GM12865 (cell line): ENCODE data around the gene ITGA8.

Experiments
- DNase-seq: peaks from one replicate; pipeline ENCODE4 v3.0.0; 2010; ENCODE audit warnings: low read depth
- H3K4me3 ChIP-seq: 2 replicates; pipeline ENCODE4 v1.5.1; 2011; ENCODE audit warnings: mild to moderate bottlenecking, low read depth, low read length, control low read depth
- TF ChIP-seq, protein P1 (sequence below): IDR thresholded peaks from 2 replicates; pipeline ENCODE4 v1.5.1; 2011; ENCODE audit warnings: low read length, control low read depth, low read depth, inconsistent platforms; ENCODE audit not compliant: insufficient read depth; ENCODE audit errors: missing control alignments

The ITGA8 gene

GRCh38 chr10:15627617-15628196, 92.0 kb downstream of the ITGA8 start:
- no peak overlapping the region for H3K4me3 ChIP-seq
- TF ChIP-seq, protein P1, sequence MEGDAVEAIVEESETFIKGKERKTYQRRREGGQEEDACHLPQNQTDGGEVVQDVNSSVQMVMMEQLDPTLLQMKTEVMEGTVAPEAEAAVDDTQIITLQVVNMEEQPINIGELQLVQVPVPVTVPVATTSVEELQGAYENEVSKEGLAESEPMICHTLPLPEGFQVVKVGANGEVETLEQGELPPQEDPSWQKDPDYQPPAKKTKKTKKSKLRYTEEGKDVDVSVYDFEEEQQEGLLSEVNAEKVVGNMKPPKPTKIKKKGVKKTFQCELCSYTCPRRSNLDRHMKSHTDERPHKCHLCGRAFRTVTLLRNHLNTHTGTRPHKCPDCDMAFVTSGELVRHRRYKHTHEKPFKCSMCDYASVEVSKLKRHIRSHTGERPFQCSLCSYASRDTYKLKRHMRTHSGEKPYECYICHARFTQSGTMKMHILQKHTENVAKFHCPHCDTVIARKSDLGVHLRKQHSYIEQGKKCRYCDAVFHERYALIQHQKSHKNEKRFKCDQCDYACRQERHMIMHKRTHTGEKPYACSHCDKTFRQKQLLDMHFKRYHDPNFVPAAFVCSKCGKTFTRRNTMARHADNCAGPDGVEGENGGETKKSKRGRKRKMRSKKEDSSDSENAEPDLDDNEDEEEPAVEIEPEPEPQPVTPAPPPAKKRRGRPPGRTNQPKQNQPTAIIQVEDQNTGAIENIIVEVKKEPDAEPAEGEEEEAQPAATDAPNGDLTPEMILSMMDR: no peak
- DNase-seq: no peak

DNA sequence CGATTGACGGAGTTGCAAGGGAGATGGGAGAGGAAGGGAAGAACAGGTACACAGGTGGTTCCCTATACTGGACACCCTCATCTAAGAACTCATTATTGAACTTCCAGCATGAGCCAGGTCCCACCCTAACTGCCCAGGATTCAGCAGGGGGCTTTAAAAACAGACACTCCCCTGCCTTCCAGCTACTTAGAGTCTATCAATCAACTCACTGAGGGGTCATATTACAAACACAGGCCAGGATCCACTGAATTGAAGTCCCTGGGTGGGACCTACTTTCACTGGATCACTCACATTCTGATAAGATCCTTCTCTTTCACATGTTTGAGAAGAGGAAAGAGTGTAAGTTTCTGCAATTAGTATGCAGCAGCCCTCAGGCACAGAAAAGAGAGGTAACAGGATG, 92.8 kb downstream of the ITGA8 start:
- H3K4me3 ChIP-seq: no peak overlapping the region
- DNase-seq: no peak
- TF ChIP-seq, protein P1: no peak

GRCh38 chr10:15625261-15625660, 94.5 kb downstream of the ITGA8 start:
- DNase-seq: no peak
- no peak overlapping the region for H3K4me3 ChIP-seq
- TF ChIP-seq, protein P1: no peak

GRCh38 chr10:15624401-15625196, 95.1 kb downstream of the ITGA8 start:
- TF ChIP-seq, protein P1: no peak
- DNase-seq: no peak
- H3K4me3 ChIP-seq: no peak overlapping the region

GRCh38 chr10:15620836-15621515, 98.7 kb downstream of the ITGA8 start:
- no peak for DNase-seq
- TF ChIP-seq, protein P1: no peak
- no peak overlapping the region for H3K4me3 ChIP-seq

DNA sequence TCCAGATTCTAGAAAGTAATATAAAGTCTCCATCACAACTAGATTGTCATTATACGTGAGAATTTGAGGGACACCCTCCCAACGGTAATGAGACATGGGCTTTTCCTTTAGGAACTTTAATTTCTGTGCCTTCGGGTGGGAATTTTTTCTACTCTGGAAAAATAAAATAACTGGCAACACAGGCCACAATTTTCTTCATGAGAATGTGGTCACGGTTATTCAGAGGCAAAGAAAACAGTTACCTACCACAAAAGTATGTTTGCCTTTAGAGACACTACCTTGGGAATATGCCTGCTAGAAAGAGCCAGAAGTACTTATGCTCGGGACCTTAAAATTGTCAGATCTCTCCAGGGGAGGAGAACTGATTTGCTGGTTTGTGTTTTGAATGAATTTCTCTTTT, 99.4 kb downstream of the ITGA8 start:
- TF ChIP-seq, protein P1: no peak
- H3K4me3 ChIP-seq: no peak overlapping the region
- DNase-seq: no peak
